Neural crest cell (in vitro differentiated cells): ENCODE measurements around the gene GPAM. TPM values are rescaled to one million over a fixed set of nuclear protein-coding genes. Genes with fewer than 3 reads are reported as not detected.
"Not testable (repeated sequence)": the region's sequence is repeated elsewhere in the genome, so short reads cannot be mapped to it uniquely, and the experiment has no call there.

Source experiments
- DNase-seq: peaks from one replicate; pipeline ENCODE4 v3.0.0; 2021; ENCODE audit warnings: low read depth, mixed read lengths, low spot score
- H3K27ac Mint-ChIP-seq: one replicate; pipeline ENCODE4 v1.8.0; 2021; ENCODE audit warnings: mild to moderate bottlenecking, mixed read lengths; ENCODE audit not compliant: unreplicated experiment
- H3K27me3 Mint-ChIP-seq: 2 replicates; pipeline ENCODE4 v1.8.0; 2021; ENCODE audit warnings: low read depth, mild to moderate bottlenecking, mixed read lengths
- H3K36me3 Mint-ChIP-seq: 2 replicates; pipeline ENCODE4 v1.8.0; 2021; ENCODE audit warnings: low read depth, mild to moderate bottlenecking, mixed read lengths
- H3K4me1 Mint-ChIP-seq: 2 replicates; pipeline ENCODE4 v1.8.0; 2021; ENCODE audit warnings: mixed read lengths
- H3K4me3 Mint-ChIP-seq: one replicate; pipeline ENCODE4 v1.8.0; 2021; ENCODE audit warnings: mild to moderate bottlenecking, mixed read lengths
- H3K9me3 Mint-ChIP-seq: 2 replicates; pipeline ENCODE4 v1.8.0; 2021; ENCODE audit warnings: mixed read lengths
- CTCF ChIP-seq: fragments of 200-600 bp; sonication (generic); conservative IDR thresholded peaks from 2 replicates; pipeline ENCODE4 v1.5.0; 2021; ENCODE audit warnings: antibody characterized with exemption, mild to moderate bottlenecking
- total RNA-seq: library from RNA; stranded (reverse); gene quantifications from 2 replicates; pipeline ENCODE4 v1.2.1, GENCODE V29; 2021

Gene GPAM
- total RNA-seq, 1 donor from 2014 or later = 21.2 TPM

GRCh38 chr10:112120491-112120890, 63.1 kb downstream of the GPAM start:
- H3K9me3 Mint-ChIP-seq = no peaks in the 10 kb centered on the region
- no peaks in the 10 kb centered on the region for H3K4me1 Mint-ChIP-seq
- H3K27ac Mint-ChIP-seq = no peak overlapping the region
- H3K36me3 Mint-ChIP-seq = no peaks in the 10 kb centered on the region
- no peak for DNase-seq
- no peak for TF ChIP-seq CTCF
- H3K27me3 Mint-ChIP-seq = no peaks in the 10 kb centered on the region
- no peak overlapping the region for H3K4me3 Mint-ChIP-seq

GRCh38 chr10:112115781-112116385, 67.7 kb downstream of the GPAM start:
- H3K27me3 Mint-ChIP-seq = peaks cover 12% of the 10 kb centered on the region
- peak; percentile 72 for TF ChIP-seq CTCF
- H3K9me3 Mint-ChIP-seq = no peaks in the 10 kb centered on the region
- DNase-seq = peak; percentile 50
- no peak overlapping the region for H3K27ac Mint-ChIP-seq
- H3K4me3 Mint-ChIP-seq = no peak overlapping the region
- H3K4me1 Mint-ChIP-seq = no peaks in the 10 kb centered on the region
- no peaks in the 10 kb centered on the region for H3K36me3 Mint-ChIP-seq

GRCh38 chr10:112109779-112110178, 73.8 kb downstream of the GPAM start:
- not testable (repeated sequence) for H3K4me3 Mint-ChIP-seq, H3K9me3 Mint-ChIP-seq, H3K36me3 Mint-ChIP-seq, H3K4me1 Mint-ChIP-seq, H3K27ac Mint-ChIP-seq, DNase-seq
- peaks cover 14% of the 10 kb centered on the region for H3K27me3 Mint-ChIP-seq

Other genes starting within 250 kb of the GPAM start
- not detected in 2 replicates for gene TECTB, start 99.6 kb upstream of the GPAM start, total RNA-seq
- gene ACSL5, start 190.4 kb upstream of the GPAM start, total RNA-seq = not detected in 2 replicates